OCI-LY7 (cell line): ENCODE results near the gene GNLY. TPM values are rescaled to one million over a fixed set of nuclear protein-coding genes. Genes with fewer than 3 reads are reported as not detected.

Source experiments
- BruUV-seq: library from RNA; stranded (reverse); fragments of 400-500 nt; replicated peaks from 2 replicates; lab custom pipeline; 2021; lab: Mats Ljungman, UMichigan
- CTCF ChIA-PET: fragments of 300-600 bp; sonication (Branson Sonifier 250); formaldehyde crosslinking; loops from one replicate; lab custom pipeline; 2022; ENCODE audit warnings: antibody characterized with exemption; ENCODE audit not compliant: unreplicated experiment; lab: Charles Lee
- POLR2A ChIA-PET: fragments of 300-600 bp; sonication (Branson Sonifier 250); formaldehyde crosslinking; loops from one replicate; lab custom pipeline; 2022; ENCODE audit warnings: antibody characterized with exemption; lab: Charles Lee
- DNase-seq: peaks from one replicate; pipeline ENCODE4 v3.0.0-alpha.2; 2015; ENCODE audit warnings: low spot score
- H2AFZ ChIP-seq: fragments of 200-600 bp; sonication (generic), shearing (Covaris generic); 2 replicates; pipeline ENCODE4 v1.6.1; 2014; ENCODE audit warnings: mild to moderate bottlenecking, antibody characterized with exemption, low read length, moderate library complexity
- H3K27ac ChIP-seq: fragments of 200-600 bp; sonication (generic); 2 replicates; pipeline ENCODE4 v1.5.1; 2014; ENCODE audit warnings: mixed run types, low read depth, mild to moderate bottlenecking, moderate library complexity, low read length, inconsistent platforms; ENCODE audit not compliant: poor library complexity, severe bottlenecking
- H3K36me3 ChIP-seq: fragments of 200-600 bp; sonication (generic); 2 replicates; pipeline ENCODE4 v1.6.1; 2014; ENCODE audit warnings: mild to moderate bottlenecking, antibody characterized with exemption, low read length, moderate library complexity, mixed read lengths; ENCODE audit not compliant: insufficient read depth
- H3K4me1 ChIP-seq: fragments of 200-600 bp; sonication (generic); 2 replicates; pipeline ENCODE4 v1.5.1; 2014; ENCODE audit warnings: mild to moderate bottlenecking, low read length; ENCODE audit not compliant: insufficient read depth, poor library complexity, severe bottlenecking
- H3K4me2 ChIP-seq: fragments of 200-600 bp; sonication (generic); 2 replicates; pipeline ENCODE4 v1.6.1; 2014; ENCODE audit warnings: mild to moderate bottlenecking, low read length
- H3K4me3 ChIP-seq: fragments of 200-600 bp; sonication (generic); 2 replicates; pipeline ENCODE4 v1.5.1; 2014; ENCODE audit warnings: mild to moderate bottlenecking, low read depth, low read length; ENCODE audit not compliant: poor library complexity, severe bottlenecking
- H3K79me2 ChIP-seq: fragments of 200-600 bp; sonication (generic); 2 replicates; pipeline ENCODE4 v1.6.1; 2016; ENCODE audit warnings: low read depth, mild to moderate bottlenecking, low read length, moderate library complexity, mixed read lengths; ENCODE audit not compliant: insufficient read depth
- H3K9me2 ChIP-seq: fragments of 200-600 bp; sonication (generic); 2 replicates; pipeline ENCODE4 v1.6.1; 2016; ENCODE audit warnings: mild to moderate bottlenecking, low read length, mixed read lengths; ENCODE audit not compliant: insufficient read depth
- H3K9me3 ChIP-seq: fragments of 200-600 bp; sonication (generic); 2 replicates; pipeline ENCODE4 v1.6.1; 2014; ENCODE audit warnings: mild to moderate bottlenecking, mixed run types, low read length, mixed read lengths
- H4K20me1 ChIP-seq: fragments of 200-600 bp; sonication (generic); 2 replicates; pipeline ENCODE4 v1.6.1; 2014; ENCODE audit warnings: mild to moderate bottlenecking, antibody characterized with exemption, low read length, moderate library complexity, mixed read lengths; ENCODE audit not compliant: insufficient read depth
- EZH2phosphoT487 ChIP-seq: fragments of 200-600 bp; sonication (generic); IDR thresholded peaks from 2 replicates; pipeline ENCODE4 v1.6.1; 2018; ENCODE audit warnings: low read depth, borderline replicate concordance, mild to moderate bottlenecking, mixed run types, antibody characterized with exemption, low read length, moderate library complexity, mixed read lengths
- intact Hi-C: fragments of 100-400 bp; cut with micrococcal nuclease; formaldehyde crosslinking; loops from one replicate; pipeline ENCODE4 v1.10.0; 2022; ENCODE audit not compliant: unreplicated experiment
- total RNA-seq, 2 experiments: library from RNA; depleted of rRNA in 1 of 2; stranded (reverse); fragments of >200 nt in 1 of 2; shearing (Covaris generic) in 1 of 2; gene quantifications; 2 replicates each; pipeline ENCODE4 v1.2.3, GENCODE V29; 2014 to 2022
- TF ChIP-seq, protein P1 (sequence below): fragments of 200-600 bp; sonication (generic); conservative IDR thresholded peaks from 2 replicates; pipeline ENCODE4 v1.5.1; 2014; ENCODE audit warnings: mild to moderate bottlenecking, antibody characterized with exemption, low read length, moderate library complexity, mixed read lengths

Gene GNLY
- total RNA-seq, 2 experiments from 2014 or later = not detected

- Histone ChIP-seq H3K4me2 (no peak overlapping the region), H4K20me1 (no peaks in the 10 kb centered on the region), H3K9me2 (no peaks in the 10 kb centered on the region), H3K79me2 (no peaks in the 10 kb centered on the region), H3K4me3 (no peak overlapping the region), H3K9me3 (no peaks in the 10 kb centered on the region), H3K4me1 (peaks cover 9% of the 10 kb centered on the region), H3K36me3 (no peaks in the 10 kb centered on the region), H2AFZ (no peak overlapping the region), H3K27ac (no peak overlapping the region)
- TF ChIP-seq EZH2phosphoT487 = no peak
- TF ChIP-seq, protein P1, sequence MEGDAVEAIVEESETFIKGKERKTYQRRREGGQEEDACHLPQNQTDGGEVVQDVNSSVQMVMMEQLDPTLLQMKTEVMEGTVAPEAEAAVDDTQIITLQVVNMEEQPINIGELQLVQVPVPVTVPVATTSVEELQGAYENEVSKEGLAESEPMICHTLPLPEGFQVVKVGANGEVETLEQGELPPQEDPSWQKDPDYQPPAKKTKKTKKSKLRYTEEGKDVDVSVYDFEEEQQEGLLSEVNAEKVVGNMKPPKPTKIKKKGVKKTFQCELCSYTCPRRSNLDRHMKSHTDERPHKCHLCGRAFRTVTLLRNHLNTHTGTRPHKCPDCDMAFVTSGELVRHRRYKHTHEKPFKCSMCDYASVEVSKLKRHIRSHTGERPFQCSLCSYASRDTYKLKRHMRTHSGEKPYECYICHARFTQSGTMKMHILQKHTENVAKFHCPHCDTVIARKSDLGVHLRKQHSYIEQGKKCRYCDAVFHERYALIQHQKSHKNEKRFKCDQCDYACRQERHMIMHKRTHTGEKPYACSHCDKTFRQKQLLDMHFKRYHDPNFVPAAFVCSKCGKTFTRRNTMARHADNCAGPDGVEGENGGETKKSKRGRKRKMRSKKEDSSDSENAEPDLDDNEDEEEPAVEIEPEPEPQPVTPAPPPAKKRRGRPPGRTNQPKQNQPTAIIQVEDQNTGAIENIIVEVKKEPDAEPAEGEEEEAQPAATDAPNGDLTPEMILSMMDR = no peak
- no TSS peak for BruUV-seq
- intact Hi-C loops = no loop called here
- ChIA-PET CTCF (no interaction called here), POLR2A (interaction anchor here (0.8 kb wide), 1 partner anchor 8 kb away, joined by 5 read pairs; no protein-coding TSS in a partner anchor)
- DNase-seq = no peak
Observed at GRCh38 chr2:85744741-85745601, 50.8 kb downstream of the GNLY start.

GRCh38 chr2:85745619-85746018, 51.5 kb downstream of the GNLY start:
- DNase-seq = no peak
- Histone ChIP-seq H3K4me3 (no peak overlapping the region), H3K4me2 (no peak overlapping the region), H3K27ac (no peak overlapping the region), H3K79me2 (no peaks in the 10 kb centered on the region), H3K4me1 (peaks cover 9% of the 10 kb centered on the region), H3K9me3 (no peaks in the 10 kb centered on the region), H4K20me1 (no peaks in the 10 kb centered on the region), H3K9me2 (no peaks in the 10 kb centered on the region), H2AFZ (no peak overlapping the region), H3K36me3 (no peaks in the 10 kb centered on the region)
- TF ChIP-seq, protein P1 = no peak
- no peak for TF ChIP-seq EZH2phosphoT487
- BruUV-seq = no TSS peak
- intact Hi-C loops = no loop called here
- POLR2A ChIA-PET = interaction anchor here (0.8 kb wide), 1 partner anchor 9 kb away, joined by 5 read pairs; no protein-coding TSS in a partner anchor
- CTCF ChIA-PET = no interaction called here
